IMR-90 (cell line): ENCODE measurements around the gene FMO1. TPM values are rescaled to one million over a fixed set of nuclear protein-coding genes. Genes with fewer than 3 reads are reported as not detected.
A peak's percentile ranks its signal among the peaks of the same experiment; 100 is the strongest.

Experiments
- ATAC-seq: fragments of 200-7000 bp; cut with Tn5 transposase; 2 replicates; pipeline ENCODE4 v1.9.1; 2020; ENCODE audit warnings: low read depth, mild to moderate bottlenecking, moderate library complexity
- BruUV-seq: library from RNA; stranded (reverse); fragments of 400-500 nt; replicated peaks from 2 replicates; lab custom pipeline; 2021; lab: Mats Ljungman, UMichigan
- CTCF ChIA-PET: fragments of 300-600 bp; formaldehyde crosslinking; extraction: SDS; loops from one replicate; lab custom pipeline; 2021; ENCODE audit warnings: antibody characterized with exemption; lab: Yijun Ruan, JAX
- POLR2A ChIA-PET: fragments of 300-600 bp; sonication (Branson Sonifier 250); formaldehyde crosslinking; loops from one replicate; lab custom pipeline; 2022; ENCODE audit warnings: antibody characterized with exemption; ENCODE audit not compliant: unreplicated experiment; lab: Charles Lee
- DNase-seq: peaks from one replicate; pipeline ENCODE4 v3.0.0; 2013
- H2AFZ ChIP-seq: replicated peaks from 2 replicates; pipeline ENCODE3; 2013; ENCODE audit warnings: low read length, mild to moderate bottlenecking; ENCODE audit not compliant: poor library complexity
- H2AK5ac ChIP-seq: 2 replicates; pipeline ENCODE4 v1.6.1; 2013; ENCODE audit warnings: low read depth, low read length, inconsistent platforms
- H2AK9ac ChIP-seq: replicated peaks from 2 replicates; pipeline ENCODE3; 2013; ENCODE audit warnings: mild to moderate bottlenecking, low read depth, low read length, moderate library complexity; ENCODE audit not compliant: poor library complexity
- H2BK120ac ChIP-seq: 2 replicates; pipeline ENCODE4 v1.6.1; 2013; ENCODE audit warnings: low read depth, low read length, inconsistent platforms
- H2BK15ac ChIP-seq: 3 replicates; pipeline ENCODE4 v1.6.1; 2013; ENCODE audit warnings: low read depth, low read length, inconsistent platforms
- H2BK20ac ChIP-seq: 2 replicates; pipeline ENCODE4 v1.6.1; 2013; ENCODE audit warnings: low read depth, mild to moderate bottlenecking, inconsistent platforms, low read length, moderate library complexity
- H2BK5ac ChIP-seq: 2 replicates; pipeline ENCODE4 v1.6.1; 2013; ENCODE audit warnings: mild to moderate bottlenecking, low read depth, low read length, inconsistent platforms; ENCODE audit not compliant: poor library complexity, severe bottlenecking
- H3K14ac ChIP-seq: replicated peaks from 2 replicates; pipeline ENCODE4 v1.6.1; 2013; ENCODE audit warnings: low read depth, low read length, inconsistent platforms
- H3K18ac ChIP-seq: 2 replicates; pipeline ENCODE4 v1.6.1; 2013; ENCODE audit warnings: low read depth, low read length, control low read depth
- H3K23ac ChIP-seq: 2 replicates; pipeline ENCODE4 v1.6.1; 2013; ENCODE audit warnings: low read depth, low read length, inconsistent platforms
- H3K27ac ChIP-seq: 2 replicates; pipeline ENCODE4 v1.5.1; 2013; ENCODE audit warnings: mild to moderate bottlenecking, control low read depth, low read length; ENCODE audit not compliant: insufficient read depth
- H3K27me3 ChIP-seq: 2 replicates; pipeline ENCODE4 v1.6.1; 2013; ENCODE audit warnings: low read length; ENCODE audit not compliant: control insufficient read depth, insufficient read depth
- H3K36me3 ChIP-seq: 2 replicates; pipeline ENCODE4 v1.6.1; 2013; ENCODE audit warnings: low read length, mixed read lengths; ENCODE audit not compliant: control insufficient read depth, insufficient read depth
- H3K4ac ChIP-seq: 2 replicates; pipeline ENCODE4 v1.6.1; 2013; ENCODE audit warnings: low read depth, low read length, inconsistent platforms
- H3K4me1 ChIP-seq: 2 replicates; pipeline ENCODE4 v1.6.1; 2013; ENCODE audit warnings: low read length, mixed read lengths; ENCODE audit not compliant: control insufficient read depth, insufficient read depth
- H3K4me2 ChIP-seq: 2 replicates; pipeline ENCODE4 v1.6.1; 2013; ENCODE audit warnings: low read depth, mild to moderate bottlenecking, control low read depth, low read length, moderate library complexity
- H3K4me3 ChIP-seq: 2 replicates; pipeline ENCODE4 v1.5.1; 2013; ENCODE audit warnings: low read depth, mild to moderate bottlenecking, control low read depth, low read length, moderate library complexity; ENCODE audit not compliant: insufficient read depth
- H3K56ac ChIP-seq: 2 replicates; pipeline ENCODE4 v1.6.1; 2013; ENCODE audit warnings: low read length, inconsistent platforms; ENCODE audit not compliant: insufficient read depth; ENCODE audit errors: extremely low read depth
- H3K79me1 ChIP-seq, 2 experiments: 2 replicates each; pipeline ENCODE4 v1.6.1; 2013; ENCODE audit warnings: low read length in 2 of 2, inconsistent platforms in 1 of 2, low read depth in 1 of 2
- H3K9ac ChIP-seq: 2 replicates; pipeline ENCODE4 v1.6.1; 2013; ENCODE audit warnings: low read depth, low read length, control low read depth
- H3K9me1 ChIP-seq: 2 replicates; pipeline ENCODE4 v1.6.1; 2013; ENCODE audit warnings: low read length, inconsistent platforms; ENCODE audit not compliant: insufficient read depth
- H3K9me3 ChIP-seq: 2 replicates; pipeline ENCODE4 v1.6.1; 2013; ENCODE audit warnings: low read length; ENCODE audit not compliant: control insufficient read depth, insufficient read depth
- H4K20me1 ChIP-seq: 2 replicates; pipeline ENCODE4 v1.6.1; 2013; ENCODE audit warnings: low read length, inconsistent platforms; ENCODE audit not compliant: insufficient read depth
- H4K5ac ChIP-seq: 2 replicates; pipeline ENCODE4 v1.6.1; 2013; ENCODE audit warnings: mild to moderate bottlenecking, low read depth, low read length, control low read depth
- H4K8ac ChIP-seq, 2 experiments: 2 replicates each; pipeline ENCODE4 v1.6.1; 2013; ENCODE audit warnings: low read depth in 2 of 2, low read length in 2 of 2, control low read depth in 1 of 2, inconsistent platforms in 1 of 2
- H4K91ac ChIP-seq: 2 replicates; pipeline ENCODE4 v1.6.1; 2013; ENCODE audit warnings: low read depth, low read length, inconsistent platforms; ENCODE audit not compliant: insufficient read depth
- BHLHE40 ChIP-seq: fragments of 150-350 bp; IDR thresholded peaks from 2 replicates; pipeline ENCODE4 v1.6.1; 2016; ENCODE audit warnings: mild to moderate bottlenecking, low read depth, low read length
- CEBPB ChIP-seq: IDR thresholded peaks from 2 replicates; pipeline ENCODE4 v1.6.1; 2012; ENCODE audit warnings: low read depth, low read length, improper control_type of control experiment
- CHD1 ChIP-seq: IDR thresholded peaks from 2 replicates; pipeline ENCODE4 v1.6.1; 2012; ENCODE audit warnings: low read depth, low read length, improper control_type of control experiment
- ELK1 ChIP-seq: fragments of 150-350 bp; IDR thresholded peaks from 2 replicates; pipeline ENCODE4 v1.6.1; 2016; ENCODE audit warnings: low read depth, mild to moderate bottlenecking, low read length, moderate library complexity, borderline replicate concordance
- MXI1 ChIP-seq: IDR thresholded peaks from 2 replicates; pipeline ENCODE4 v1.6.1; 2012; ENCODE audit warnings: low read depth, mild to moderate bottlenecking, low read length, moderate library complexity, borderline replicate concordance
- NFE2L2 ChIP-seq: fragments of 150-350 bp; IDR thresholded peaks from 2 replicates; pipeline ENCODE4 v1.6.1; 2016; ENCODE audit warnings: low read depth, mild to moderate bottlenecking, low read length
- POLR2A ChIP-seq: IDR thresholded peaks from 2 replicates; pipeline ENCODE4 v1.6.1; 2012; ENCODE audit warnings: mild to moderate bottlenecking, low read depth, low read length
- RAD21 ChIP-seq: IDR thresholded peaks from 2 replicates; pipeline ENCODE4 v1.6.1; 2012; ENCODE audit warnings: low read length, improper control_type of control experiment
- RCOR1 ChIP-seq: IDR thresholded peaks from 2 replicates; pipeline ENCODE4 v1.6.1; 2012; ENCODE audit warnings: mild to moderate bottlenecking, low read length, improper control_type of control experiment; ENCODE audit not compliant: insufficient replicate concordance
- RFX5 ChIP-seq: IDR thresholded peaks from 2 replicates; pipeline ENCODE4 v1.8.0; 2012; ENCODE audit warnings: low read depth, mild to moderate bottlenecking, low read length, moderate library complexity
- SMC3 ChIP-seq: fragments of 150-350 bp; IDR thresholded peaks from 2 replicates; pipeline ENCODE4 v1.6.1; 2016; ENCODE audit warnings: low read depth, mild to moderate bottlenecking, antibody characterized with exemption, low read length, moderate library complexity
- WGBS, 2 experiments: methylation state at CpG; one replicate each; pipeline versions ENCODE4 v1.1.5 to v1.1.7; 2013; ENCODE audit warnings: missing lambda C conversion rate in 2 of 2; ENCODE audit not compliant: insufficient read length in 1 of 2; ENCODE audit errors: extremely low coverage in 2 of 2; 5-methylcytosine and 5-hydroxymethylcytosine counted together
- dilution Hi-C: fragments of 300-500 bp; cut with HindIII; formaldehyde crosslinking; loops from one replicate; pipeline ENCODE4 v1.14.3; 2018; ENCODE audit warnings: low sequenced_read_pairs; ENCODE audit not compliant: unreplicated experiment
- in situ Hi-C: fragments of 300-500 bp; cut with MboI; formaldehyde crosslinking; loops from 3 replicates; pipeline ENCODE4 v1.14.3; 2019; ENCODE audit warnings: low sequenced_read_pairs, inconsistent platforms, mixed read lengths
- intact Hi-C: fragments of 100-400 bp; cut with micrococcal nuclease; formaldehyde crosslinking; loops from 2 replicates; pipeline ENCODE4 v1.10.0; 2022
- polyA plus RNA-seq, 3 experiments: library from polyadenylated mRNA; depleted of rRNA; stranded (reverse); fragments of >200 nt; gene quantifications; 2 replicates each; pipeline ENCODE4 v1.2.3, GENCODE V29; 2012; ENCODE audit warnings: low replicate concordance in 1 of 3
- total RNA-seq: library from RNA; depleted of rRNA; stranded (reverse); fragments of >200 nt; gene quantifications from 2 replicates; pipeline ENCODE4 v1.2.3, GENCODE V29; 2012
- TF ChIP-seq, protein P1 (sequence below): fragments of 150-350 bp; IDR thresholded peaks from 2 replicates; pipeline ENCODE4 v1.6.1; 2017; ENCODE audit warnings: mild to moderate bottlenecking, antibody characterized with exemption, low read length, low read depth

The FMO1 gene
- total and polyA plus RNA-seq, 2 of the 4 experiments (the other 2 are of a cell fraction), result not detected

DNA sequence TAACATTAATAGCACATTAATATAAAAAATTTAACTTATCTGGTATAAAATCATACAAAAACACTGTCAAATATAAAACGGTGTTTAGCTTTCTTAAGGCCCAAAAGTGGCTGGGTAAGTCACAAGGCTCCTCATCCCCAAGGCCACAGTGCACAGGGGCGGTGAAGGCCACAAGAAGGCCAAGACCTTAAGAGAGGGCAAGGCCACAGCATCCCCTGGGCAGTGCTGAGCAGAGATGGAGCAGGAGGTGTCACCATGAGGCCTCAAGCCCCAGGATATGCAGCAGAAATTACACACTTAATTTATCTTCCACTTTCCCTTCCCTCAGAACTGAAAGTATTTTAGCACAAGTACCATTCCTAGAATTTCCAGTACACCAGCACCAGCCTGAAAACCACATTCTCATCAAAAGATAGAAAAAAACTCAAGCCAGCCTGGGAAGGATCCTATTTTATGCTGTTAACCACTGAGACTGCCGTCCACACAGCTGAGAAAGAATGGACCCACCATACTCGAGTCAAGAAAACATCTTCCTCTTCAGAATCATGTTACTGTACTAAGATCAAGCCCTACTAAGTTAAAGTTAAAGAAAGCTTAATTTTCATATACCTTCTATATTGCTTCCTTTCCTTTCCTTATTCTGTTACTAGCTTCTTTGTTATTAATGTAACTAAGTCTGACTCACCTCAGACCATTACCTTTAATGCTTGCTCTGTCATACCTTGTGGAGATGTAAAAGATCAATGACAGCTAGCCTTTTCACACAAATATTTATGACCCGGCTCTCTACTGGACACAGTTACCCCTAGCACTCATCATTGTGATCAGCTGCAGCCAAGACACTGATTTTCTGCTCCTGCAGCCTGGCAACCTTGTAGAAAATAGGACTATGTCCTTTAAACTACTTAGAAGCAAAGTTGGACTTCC, 26.4 kb upstream of the FMO1 start (continued):
- TF ChIP-seq RFX5 (no peak), RCOR1 (no peak), POLR2A (no peak), CEBPB (no peak)

DNA sequence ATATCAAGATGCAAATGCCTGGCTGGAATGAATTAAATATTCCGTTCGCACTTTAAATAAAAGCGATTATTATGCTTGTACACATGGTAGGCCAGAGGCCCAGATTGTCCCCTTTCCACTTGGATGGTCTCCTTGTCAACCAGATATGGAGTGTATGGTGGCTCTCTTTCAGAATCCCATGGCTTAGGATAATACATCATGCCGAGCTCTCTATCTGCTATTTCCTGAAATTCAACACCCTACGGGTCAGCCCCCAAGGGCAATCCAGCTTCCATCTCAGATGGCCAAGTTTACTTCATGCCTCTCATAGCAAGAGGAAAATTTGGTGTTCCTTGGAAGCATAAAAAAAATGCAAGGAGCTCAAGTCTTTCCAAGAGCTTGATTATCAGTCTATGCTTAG, 25.4 kb upstream of the FMO1 start:
- H3K14ac ChIP-seq, result no peak overlapping the region
- intact Hi-C loops, result loop anchor here (10.0 kb wide), 3 partner anchors 558 to 1298 kb away; partner anchors contain the start of genes GORAB and PRRX1
- BruUV-seq, result no TSS peak
- no peak for ATAC-seq
- no peak overlapping the region for H2AK9ac ChIP-seq
- H3K23ac ChIP-seq, result no peak overlapping the region
- H2AFZ ChIP-seq, result no peak overlapping the region
- no peak overlapping the region for H3K4me3 ChIP-seq
- ChIA-PET CTCF (interaction anchor here (0.5 to 2.6 kb wide), 6 partner anchors 10 to 256 kb away, joined by 3 to 10 read pairs (median 4); partner anchors contain the start of gene FMO4), POLR2A (interaction anchor here (1.1 kb wide), 1 partner anchor 80 kb away, joined by 3 read pairs; no protein-coding TSS in a partner anchor)
- 0 out of 2 replicates have a peak overlapping the region, but pooled peaks have one; percentile 34 for H2BK20ac ChIP-seq
- H3K4me1 ChIP-seq, result peaks cover 18% of the 10 kb centered on the region
- no peak overlapping the region for H2BK15ac ChIP-seq
- DNase-seq, result no peak
- no peaks in the 10 kb centered on the region for H3K36me3 ChIP-seq
- H3K27ac ChIP-seq, result peak overlapping the region; percentile 29; the same call in 1 of the 2 replicates
- peak overlapping the region; percentile 86 for H3K18ac ChIP-seq
- no peak overlapping the region for H3K4ac ChIP-seq
- 0 out of 2 replicates have a peak overlapping the region, but pooled peaks have one; percentile 31 for H4K91ac ChIP-seq
- in situ Hi-C loops, result no loop called here
- no peaks in the 10 kb centered on the region for H3K27me3 ChIP-seq
- H4K20me1 ChIP-seq, result no peaks in the 10 kb centered on the region
- H2BK5ac ChIP-seq, result no peak overlapping the region
- H3K79me1 ChIP-seq, result no peaks in the 10 kb centered on the region
- peaks cover 5% of the 10 kb centered on the region; the same call in 1 of the 2 replicates for H3K9me1 ChIP-seq
- no peak overlapping the region for H3K9ac ChIP-seq
- no peak overlapping the region for H2AK5ac ChIP-seq
- no peak overlapping the region for H3K4me2 ChIP-seq
- no peaks in the 10 kb centered on the region; the same call in 1 of the 2 replicates for H3K9me3 ChIP-seq
- peak overlapping the region in 1 of 2 experiments; percentile 63; a peak in 2 of 4 replicates for H4K8ac ChIP-seq
- H2BK120ac ChIP-seq, result no peak overlapping the region
- H4K5ac ChIP-seq, result peak overlapping the region; percentile 65
- TF ChIP-seq RFX5 (no peak), CHD1 (no peak), RCOR1 (no peak), ELK1 (no peak), NFE2L2 (no peak), SMC3 (no peak), BHLHE40 (no peak), RAD21 (no peak), MXI1 (no peak)
- TF ChIP-seq, protein P1, sequence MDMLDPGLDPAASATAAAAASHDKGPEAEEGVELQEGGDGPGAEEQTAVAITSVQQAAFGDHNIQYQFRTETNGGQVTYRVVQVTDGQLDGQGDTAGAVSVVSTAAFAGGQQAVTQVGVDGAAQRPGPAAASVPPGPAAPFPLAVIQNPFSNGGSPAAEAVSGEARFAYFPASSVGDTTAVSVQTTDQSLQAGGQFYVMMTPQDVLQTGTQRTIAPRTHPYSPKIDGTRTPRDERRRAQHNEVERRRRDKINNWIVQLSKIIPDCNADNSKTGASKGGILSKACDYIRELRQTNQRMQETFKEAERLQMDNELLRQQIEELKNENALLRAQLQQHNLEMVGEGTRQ, result no peak
- H3K56ac ChIP-seq, result no peak overlapping the region
- WGBS, 2 experiments, result no CpG with 5 or more reads among the region's 5 CpGs
- dilution Hi-C loops, result no loop called here
